ENCODE measurements around the gene RASIP1.

DNA sequence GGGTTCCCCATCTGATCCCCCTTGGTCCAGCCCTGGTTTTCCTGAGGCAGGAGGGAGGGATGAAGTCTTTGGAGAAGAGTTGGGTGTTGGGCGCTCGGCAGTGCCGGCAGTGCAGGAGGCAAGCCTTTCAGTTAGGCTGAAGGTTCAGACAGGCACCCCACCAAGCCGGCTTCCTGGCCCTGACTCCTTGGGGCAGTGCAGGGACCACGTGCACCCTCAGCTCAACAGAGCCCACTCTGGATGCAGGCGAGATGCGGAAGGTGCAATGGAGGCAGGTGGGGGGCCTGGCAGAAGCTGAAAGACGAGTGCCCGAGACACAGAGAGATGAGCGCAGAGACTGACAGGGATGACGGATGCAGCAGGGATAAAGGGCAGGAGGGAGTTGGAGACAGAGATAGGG lies 31.9 kb downstream of the RASIP1 start:
- TF ChIP-seq CTCF (conservative IDR thresholded peaks at IDR 0.05) (no peak), ZFX (IDR thresholded peaks at IDR 0.05) (no peak)

Measured in C4-2B (cell line).